NCI-H2171 treated with DMSO at 0.1 percent for 48 hours (cell line): Measurements from ENCODE around the gene RTEL1.
"Not testable (repeated sequence)": the region's sequence is repeated elsewhere in the genome, so short reads cannot be mapped to it uniquely, and the experiment has no call there.

Experiments used
- DNase-seq: peaks from one replicate; lab custom pipeline; 2025; lab: John Stamatoyannopoulos, UW

The RTEL1 gene

DNA sequence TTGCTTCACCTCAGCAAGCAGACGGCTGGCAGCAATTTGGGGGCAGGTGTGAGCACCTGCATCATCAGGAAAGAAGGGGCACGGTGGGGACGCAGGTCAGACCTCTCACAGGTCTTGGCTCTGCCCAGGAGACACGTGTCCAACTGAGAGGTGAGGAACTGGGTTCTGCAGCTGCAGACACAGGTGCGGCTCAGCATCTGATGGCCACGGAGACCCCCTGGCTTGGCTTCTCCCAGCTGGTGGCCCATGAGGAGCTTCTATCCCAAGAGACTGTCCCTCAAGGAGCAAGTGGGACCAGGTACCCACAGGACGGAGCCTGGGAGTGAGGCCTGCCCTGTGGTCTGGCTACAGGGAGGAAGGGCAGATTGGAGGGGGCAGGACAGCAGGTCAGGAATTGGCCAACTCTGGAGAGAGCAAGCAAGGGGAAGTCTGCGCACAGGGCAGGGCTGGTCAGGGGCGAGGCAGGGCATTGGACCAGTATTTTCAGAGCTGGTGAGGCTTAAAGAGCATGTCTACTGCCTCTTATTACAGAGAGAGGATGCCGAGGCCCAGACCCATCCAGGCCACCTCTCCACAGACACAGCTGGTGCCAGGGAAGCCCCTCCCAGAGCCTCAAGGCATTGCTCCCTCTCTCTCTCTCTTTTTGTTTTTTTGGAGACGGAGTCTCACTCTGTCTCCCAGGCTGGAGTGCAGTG is 9.1 kb upstream of the RTEL1 start:
- DNase-seq = no peak

GRCh38 chr20:63650486-63650885 is 7.6 kb upstream of the RTEL1 start:
- not testable (repeated sequence) for DNase-seq

- DNase-seq = no peak
Measured at GRCh38 chr20:63651942-63652191, 6.2 kb upstream of the RTEL1 start.

DNA sequence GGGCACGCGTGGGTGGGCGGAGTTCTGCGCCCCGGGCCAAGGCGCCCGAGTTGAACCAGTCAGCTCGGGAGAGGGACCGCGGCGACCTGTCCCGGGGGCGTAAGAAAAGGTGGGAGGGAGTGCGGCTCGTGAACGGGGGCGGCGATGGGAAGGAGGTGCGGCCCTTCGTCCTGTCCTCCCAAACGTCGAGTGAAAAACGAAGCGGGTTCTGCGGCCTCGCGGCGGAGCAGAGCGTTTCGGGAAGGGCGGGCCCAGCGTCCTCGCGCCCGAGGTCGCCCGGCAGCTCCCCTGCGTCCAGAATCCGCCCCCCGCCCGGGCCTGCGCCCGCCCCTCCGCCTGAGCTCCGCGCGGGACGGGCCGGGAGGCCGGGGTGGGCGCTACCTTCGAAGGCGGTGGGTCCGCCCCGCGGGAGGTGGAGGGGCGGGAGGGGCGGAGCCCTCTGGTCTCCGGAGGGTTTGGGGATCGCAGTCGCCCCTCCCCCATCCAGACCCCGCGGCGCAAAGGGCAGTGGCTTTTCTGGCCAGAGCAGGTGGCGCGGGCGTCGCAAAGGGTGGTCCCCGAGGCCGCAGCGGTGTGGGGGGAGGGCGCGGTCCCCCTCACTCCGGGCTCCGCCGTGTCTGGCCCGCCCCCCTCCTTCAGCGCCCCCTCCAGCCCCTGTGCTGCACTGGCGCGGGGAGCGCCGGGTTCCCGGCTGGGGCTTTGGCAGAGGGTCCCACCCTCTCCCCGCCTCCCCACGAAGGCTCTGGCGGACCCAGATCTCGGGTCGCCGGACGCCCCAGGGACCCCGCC is 5.7 kb upstream of the RTEL1 start:
- peak; percentile 43 for DNase-seq

GRCh38 chr20:63653041-63653973 is 4.8 kb upstream of the RTEL1 start, which contains the start of gene STMN3:
Gene STMN3, minus strand, starts transcription at chr20:63653424. Its CDS starts 79 bp downstream, at chr20:63653345.
- peak; percentile 98 for DNase-seq

DNA sequence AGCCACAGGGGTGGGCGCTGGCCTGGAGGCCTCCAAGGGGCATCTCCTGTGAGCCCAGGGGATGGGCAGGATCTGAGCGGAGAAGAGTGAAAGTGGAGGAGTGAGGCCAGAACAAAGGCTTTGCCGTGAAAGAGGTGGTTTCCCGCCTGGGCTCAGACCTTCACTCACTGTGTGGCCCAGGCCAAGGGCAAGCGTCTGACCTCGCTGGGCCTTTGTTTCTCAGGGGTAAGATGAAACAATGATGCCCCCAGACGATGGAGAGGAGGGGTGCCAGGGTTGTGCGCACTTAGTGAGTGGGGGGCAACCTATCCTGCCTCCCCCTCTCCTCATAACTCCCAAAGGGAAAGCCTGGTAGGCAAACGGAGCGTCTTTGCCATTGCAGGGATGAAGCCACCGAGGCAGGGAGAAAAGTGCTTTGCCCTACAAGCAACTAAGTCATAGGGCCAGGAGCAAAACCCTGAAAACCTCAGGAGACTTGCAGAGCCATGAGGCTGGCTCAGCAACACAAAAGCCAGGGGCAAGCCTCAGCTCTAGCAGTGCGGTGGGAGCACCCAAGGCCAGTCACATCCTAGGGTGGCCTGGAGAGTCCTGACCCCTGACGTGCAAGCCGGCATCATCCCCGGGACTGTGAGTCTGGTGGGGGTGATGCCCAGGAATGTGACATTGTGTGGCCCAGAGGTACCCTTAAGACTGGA is 4.0 kb upstream of the RTEL1 start:
- peak; percentile 43 for DNase-seq

- DNase-seq = no peak
Measured at GRCh38 chr20:63655249-63655648, 2.9 kb upstream of the RTEL1 start.

DNA sequence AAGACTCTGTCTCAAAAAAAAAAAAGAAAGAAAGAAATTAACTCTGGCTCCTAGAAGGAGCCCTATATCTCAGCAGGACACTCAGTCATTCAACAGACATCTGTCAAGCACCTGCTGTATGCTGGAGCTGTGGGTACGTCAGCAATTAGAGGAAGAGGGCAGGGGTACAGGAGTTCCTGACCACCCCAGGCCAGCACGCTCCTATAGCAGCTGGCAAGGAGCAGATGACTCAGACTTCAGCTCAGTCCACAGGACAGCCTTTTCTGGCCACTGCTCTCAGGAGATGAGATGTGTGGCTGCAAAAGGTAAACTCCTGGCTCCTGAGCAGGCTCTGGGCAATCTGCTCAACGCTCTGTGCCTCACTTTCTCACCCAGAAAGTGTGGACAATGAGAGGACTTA is 1.7 kb upstream of the RTEL1 start:
- DNase-seq = no peak

GRCh38 chr20:63657260-63657936 is 714 bp upstream of the RTEL1 start:
- DNase-seq = no peak

- DNase-seq = no peak
Measured at GRCh38 chr20:63658749-63659187, 656 bp downstream of the RTEL1 start.

- no peak for DNase-seq
Measured at GRCh38 chr20:63659370-63659769, 1.3 kb downstream of the RTEL1 start.

DNA sequence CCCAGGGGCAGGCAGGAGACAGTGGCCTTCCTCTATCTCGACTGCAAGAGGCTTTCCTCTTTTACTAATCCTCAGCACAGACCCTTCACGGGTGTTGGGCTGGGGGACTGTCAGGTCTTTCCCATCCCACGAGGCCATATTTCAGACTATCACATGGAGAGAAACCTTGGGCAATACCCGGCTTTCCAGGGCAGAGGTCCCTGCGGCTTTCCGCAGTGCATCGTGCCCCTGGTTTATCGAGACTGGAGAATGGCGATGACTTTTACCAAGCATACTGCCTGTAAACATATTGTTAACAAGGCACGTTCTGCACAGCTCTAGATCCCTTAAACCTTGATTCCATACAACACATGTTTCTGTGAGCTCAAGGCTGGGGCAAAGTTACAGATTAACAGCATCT is 2.1 kb downstream of the RTEL1 start:
- DNase-seq = not testable (repeated sequence)

DNA sequence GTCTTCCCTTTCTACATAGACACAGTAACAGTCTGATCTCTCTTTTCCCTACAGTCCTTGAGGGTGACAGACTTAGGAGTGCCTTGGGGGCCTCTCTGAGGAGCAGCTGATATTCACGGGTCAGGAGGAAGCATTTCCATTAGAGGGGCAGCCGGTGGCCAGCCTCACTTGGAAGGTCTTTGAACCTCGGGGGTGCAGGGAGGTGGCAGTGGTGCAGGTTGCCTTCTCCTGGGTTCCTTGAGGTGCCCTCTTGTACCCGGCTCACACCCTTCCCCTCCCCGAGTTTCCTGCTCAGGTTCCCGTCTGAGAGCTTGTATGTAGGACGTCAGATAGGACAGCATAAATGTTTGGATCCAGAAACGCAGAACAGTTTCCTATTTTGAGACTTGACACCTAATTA is 2.5 kb downstream of the RTEL1 start:
- DNase-seq = no peak

DNA sequence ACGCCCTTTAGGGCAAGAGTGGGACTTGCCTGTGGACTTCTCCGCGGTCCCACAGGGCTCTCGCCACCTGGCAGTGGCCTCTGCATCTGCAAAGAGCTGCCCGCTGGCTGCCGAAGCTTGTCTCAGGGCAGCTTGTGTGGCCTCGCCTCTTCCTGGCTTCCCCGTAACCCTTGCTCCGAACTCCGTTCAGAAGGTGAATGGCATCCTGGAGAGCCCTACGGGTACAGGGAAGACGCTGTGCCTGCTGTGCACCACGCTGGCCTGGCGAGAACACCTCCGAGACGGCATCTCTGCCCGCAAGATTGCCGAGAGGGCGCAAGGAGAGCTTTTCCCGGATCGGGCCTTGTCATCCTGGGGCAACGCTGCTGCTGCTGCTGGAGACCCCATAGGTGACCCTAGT is 3.0 kb downstream of the RTEL1 start:
- DNase-seq = no peak

GRCh38 chr20:63661959-63662812 is 4.1 kb downstream of the RTEL1 start:
- no peak for DNase-seq

DNA sequence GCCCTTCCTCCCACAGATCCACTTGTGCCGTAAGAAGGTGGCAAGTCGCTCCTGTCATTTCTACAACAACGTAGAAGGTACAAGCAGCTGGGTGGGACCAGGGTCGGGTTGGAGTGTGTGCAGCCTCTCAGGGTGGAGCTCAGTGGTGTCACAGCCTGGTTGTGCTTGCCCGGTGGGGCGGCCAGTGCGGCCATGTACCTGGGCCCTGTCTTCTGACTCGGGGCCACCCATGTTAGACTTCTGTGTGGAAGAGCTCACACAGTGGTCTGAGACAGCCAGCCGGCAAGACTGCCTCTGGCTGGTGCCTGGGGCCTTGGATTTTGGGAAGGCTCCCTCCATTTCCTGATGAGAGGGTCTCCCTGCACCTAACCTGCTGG is 4.7 kb downstream of the RTEL1 start:
- no peak for DNase-seq

DNA sequence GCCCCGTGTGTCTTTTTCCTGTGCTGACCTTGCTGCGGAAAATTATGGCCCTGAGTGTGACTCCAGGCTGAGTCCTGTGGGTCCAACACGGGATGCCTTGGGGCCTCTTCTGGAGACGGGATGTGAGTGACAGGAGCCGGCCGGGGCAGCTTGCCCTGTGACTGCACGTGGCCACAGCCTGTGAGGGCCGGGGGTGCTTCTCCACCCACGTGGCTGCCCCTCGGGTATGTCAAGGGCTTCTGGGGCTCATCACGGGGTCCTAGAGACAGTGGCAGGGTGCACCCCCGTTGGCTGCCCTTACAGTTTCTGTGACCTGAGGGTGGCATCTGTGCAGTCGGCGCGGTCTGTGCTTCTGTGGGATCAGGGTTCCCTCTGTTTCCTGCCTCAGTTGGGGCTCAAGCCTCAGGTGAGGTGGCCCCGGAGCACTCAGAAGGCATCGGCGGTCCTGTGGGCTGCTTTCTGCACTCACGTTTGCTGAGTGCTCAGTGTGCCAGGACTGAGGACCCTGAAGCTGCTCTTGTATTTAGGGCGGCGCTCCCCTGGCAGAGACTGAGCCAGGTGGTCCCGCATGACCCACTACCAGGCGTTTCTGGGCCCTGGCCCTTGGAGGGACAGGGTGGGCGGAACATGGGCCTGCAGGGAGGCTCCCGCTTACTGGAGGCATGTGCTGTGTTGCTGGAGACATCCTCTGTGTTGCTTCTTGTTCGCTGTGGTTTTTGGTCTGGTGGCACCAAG is 5.4 kb downstream of the RTEL1 start:
- DNase-seq = no peak

- DNase-seq = no peak
Measured at GRCh38 chr20:63664143-63664851, 6.2 kb downstream of the RTEL1 start.
